LoVo (cell line): Measurements from ENCODE around the gene TBC1D2B.

Source experiments
- DNase-seq: peaks from one replicate; pipeline ENCODE4 v3.0.0-alpha.2; 2016; ENCODE audit warnings: low spot score

Gene TBC1D2B

DNA sequence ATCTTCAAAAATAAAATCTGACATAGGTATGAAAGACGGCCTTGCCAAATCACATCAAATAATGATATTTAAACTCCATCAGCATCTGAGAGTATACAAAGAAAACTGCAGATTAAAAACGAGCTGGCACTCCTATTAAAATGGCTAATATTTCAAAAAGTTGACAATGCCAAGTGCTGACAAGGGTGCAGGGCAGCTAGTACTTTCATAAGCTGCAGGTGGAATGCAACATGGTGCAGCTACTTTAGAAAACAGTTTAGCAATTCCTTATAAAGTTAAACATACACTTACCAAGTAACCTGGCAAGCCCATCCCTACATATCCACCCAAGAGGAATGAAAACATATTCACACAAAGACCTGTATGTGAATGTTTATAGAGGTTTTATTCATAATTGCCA lies 23.0 kb downstream of the TBC1D2B start:
- no peak for DNase-seq

DNA sequence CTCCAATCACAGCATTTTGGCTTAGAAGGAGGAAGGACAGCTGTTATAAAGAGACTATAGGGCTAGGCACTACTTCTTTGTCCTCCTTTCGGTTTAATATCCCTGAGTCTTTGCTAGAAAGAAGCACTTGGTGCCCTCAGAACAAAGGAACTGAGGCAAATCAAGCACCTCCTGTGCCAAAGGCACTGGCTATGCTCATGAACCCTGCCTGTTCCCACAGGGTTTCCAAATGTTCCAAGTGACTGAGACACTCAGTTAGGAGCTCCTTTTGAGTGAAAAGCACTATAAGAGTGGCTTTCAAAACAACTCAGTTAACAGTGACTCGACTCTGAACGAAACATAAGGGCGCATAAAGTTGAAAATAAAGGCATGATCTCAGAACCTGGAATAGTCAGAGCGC lies 25.0 kb downstream of the TBC1D2B start:
- DNase-seq = no peak

DNA sequence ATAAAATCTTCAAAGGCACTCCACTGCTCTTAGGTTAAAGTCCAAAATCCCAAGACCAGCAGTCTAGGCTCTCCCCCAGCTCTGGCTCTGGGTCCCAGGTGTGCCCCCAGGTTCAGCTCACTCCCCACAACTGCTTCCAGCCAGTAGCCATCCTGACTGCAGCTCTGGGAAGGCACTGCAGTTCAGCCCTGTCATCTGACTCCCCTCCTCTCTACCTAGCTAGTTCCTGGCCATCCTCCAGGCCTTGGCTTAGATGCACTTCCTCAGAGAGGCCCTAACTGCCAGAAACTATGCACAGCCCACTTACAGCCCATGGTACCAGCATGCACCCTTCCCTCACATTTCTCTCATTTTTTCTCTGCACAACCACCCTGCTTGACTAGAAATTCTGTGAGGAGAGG lies 25.5 kb downstream of the TBC1D2B start:
- peak; percentile 45 for DNase-seq

DNA sequence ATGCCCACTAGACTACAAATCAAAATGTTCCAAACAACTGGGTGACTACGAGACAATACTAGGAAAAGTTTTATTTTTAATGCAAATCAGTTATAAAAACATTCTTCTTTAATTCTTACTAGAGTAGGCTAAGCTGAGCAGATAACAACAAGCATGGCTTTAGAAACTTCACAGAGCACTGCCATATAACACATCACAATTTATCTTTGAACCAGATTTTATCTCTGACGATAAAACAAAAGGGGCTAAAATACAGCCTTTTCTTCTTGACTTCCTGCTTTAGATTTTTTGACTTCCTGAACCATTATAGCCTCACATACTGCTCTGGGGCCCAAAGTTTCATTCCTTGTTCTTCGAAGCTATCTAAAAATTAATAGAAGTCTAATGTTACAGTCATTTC lies 25.9 kb downstream of the TBC1D2B start:
- DNase-seq = no peak

DNA sequence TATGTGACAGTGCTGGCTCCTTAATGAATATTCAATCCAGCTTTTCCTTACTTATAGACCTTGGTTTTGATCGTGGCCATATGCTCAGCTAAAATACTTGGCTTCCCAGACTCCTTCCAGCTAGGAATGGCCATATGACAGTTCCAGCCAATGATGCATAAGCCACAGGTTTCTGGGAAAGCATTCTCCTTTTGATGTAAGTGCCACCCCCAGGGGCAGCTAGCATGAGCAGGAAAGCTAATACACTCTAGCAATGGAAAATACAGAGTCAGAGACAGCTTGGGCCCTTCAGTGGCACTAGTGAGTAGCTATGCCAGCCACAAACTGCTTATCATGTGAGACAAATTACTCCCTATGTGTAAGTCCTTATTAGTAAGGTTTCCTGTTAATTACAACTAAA lies 26.7 kb downstream of the TBC1D2B start:
- no peak for DNase-seq

DNA sequence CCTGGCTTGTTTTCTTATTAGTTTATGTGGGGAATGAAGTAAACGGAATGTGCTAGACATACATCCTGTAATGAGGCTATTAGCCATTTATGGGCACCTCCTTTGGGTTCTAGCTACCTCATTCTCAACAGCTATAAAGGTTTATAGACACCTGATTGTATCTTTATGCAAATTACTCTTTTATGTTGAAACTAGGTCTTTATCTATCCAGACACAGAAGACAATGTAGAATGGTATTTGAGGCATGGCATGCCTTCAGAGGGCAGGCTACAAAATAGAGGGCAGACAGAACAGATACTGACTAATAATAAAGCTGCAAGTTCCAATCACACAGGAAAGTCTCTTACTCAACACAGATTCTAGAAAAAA lies 27.1 kb downstream of the TBC1D2B start:
- no peak for DNase-seq

DNA sequence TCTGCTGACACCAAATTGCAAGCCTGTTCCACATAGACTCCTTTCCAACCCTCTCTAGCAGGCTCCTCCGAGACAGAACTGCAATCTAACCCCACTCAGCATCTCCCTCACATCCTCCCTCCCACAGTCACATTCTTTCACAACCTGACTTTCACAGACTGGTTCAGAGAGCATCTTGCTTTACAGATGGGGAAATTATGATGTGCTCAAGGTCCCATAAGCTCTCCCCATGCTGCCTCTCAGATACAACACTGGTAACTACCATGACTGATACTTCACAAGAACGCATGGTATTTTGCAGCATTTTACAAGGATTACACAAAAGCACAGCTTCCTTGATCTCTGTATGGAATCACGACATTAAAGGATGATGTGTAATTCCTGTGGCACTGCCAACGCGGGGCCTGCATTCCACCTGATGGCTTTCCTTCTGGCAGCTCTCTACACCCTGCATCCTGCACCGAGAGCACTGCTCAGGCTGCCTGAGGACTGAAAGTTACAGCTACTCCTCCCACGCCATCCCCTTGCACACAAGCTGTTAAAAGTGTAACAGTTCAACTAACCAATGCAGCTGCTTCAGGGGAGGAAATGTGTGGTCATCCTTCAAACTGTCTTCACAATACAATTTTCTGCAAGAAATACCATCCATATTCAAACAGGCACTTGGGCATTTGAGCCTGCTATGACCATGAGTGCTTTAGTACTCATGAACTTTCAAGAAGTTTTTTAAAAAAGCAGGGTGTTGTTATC lies 27.6 kb downstream of the TBC1D2B start:
- no peak for DNase-seq

DNA sequence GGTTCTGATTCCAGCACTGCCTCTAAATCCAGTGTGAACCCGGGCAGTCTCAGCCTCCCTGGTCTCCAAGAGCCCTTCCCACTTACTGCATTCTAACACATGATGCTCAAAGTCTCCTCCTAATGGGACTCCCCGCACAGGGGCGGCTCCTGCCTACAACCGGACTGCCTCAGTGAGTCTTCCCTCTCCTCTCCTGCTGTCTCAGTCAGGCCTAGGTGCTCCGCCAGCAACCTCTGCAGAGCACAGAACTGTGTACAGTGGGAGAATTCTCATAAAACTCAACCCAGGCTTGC lies 28.9 kb downstream of the TBC1D2B start:
- no peak for DNase-seq

DNA sequence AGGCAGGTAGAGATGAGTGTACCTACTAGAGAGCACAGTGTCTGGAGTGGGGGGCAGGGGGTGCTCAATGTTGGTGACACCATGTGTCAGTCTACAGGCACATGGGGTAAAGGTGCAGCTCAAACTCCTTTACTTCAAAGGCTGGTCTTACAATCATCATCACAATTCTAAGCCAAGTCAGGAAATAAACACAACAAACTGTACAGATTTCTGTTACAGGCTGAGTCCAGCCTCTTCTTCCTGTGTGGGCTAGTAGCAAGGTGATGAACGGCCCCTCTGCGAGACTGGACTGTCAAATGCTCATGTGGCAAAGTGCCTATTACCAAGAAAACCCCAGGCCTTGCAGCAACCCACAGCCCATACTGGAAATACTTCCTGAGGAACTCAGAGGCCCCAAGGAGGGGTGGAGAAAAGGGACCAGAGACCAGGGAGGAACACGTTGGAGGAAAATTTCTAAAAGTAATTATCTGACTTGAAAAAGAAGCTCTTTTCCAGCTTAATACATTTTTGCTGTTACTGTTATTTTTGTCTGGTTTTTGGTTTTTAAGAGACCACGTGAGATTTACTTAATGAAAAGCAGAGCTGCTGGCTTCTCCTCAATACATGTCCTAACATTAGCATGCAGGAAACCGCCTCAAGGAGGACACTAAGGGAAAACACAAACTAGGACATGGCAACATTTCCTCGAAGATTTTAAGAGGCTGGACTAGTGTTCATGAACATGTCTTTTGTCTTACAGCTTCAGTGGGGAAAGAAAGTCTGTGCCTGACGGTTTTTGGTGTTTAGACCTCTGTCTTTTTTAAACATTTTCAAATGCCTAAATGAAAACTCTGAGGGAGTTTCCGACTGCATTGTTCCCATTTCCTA lies 29.5 kb downstream of the TBC1D2B start:
- DNase-seq = no peak

DNA sequence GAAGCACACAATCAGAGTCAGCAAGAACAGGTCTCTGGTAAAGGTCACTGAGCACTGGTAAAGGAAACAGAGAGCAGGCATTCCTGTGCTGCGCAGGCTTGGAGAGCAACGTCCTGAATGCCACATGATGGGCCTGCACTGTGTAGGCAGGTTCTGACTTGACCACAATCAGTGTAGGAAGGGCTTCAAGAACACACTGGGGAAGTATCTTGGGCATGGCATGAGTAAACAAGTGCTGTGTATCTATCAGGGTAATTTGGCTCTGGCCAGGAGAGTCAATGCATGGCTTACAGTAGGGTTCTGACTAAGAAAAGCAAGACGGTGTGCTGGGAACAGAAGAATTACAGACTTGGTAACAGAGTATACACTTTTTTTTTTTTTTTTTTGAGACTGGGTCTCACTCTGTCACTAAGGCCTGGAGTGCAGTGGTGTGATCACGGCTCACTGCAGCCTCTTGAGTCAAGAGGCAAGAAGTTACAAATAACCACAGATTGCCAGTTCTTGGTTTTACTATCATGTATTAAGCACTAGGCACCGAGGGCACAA lies 30.6 kb downstream of the TBC1D2B start:
- no peak for DNase-seq

DNA sequence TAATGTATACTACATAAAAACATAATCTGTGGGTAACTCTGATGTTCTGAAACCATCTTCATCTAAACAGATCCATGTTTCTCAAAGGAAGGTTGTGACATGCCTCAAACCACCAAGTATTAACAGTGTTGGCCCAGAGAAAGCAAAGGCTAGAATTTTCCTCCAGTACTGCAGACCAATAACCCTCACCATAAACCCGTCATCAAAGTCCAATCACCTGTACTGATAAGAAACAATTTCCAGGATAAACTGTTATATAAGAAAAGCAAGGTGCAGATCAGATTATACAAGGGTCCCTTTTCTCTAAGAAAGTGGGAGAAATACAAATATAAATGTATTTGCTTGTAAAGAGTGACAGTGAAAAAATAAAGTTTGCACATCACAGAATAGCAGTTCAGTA lies 32.3 kb downstream of the TBC1D2B start:
- DNase-seq = no peak

DNA sequence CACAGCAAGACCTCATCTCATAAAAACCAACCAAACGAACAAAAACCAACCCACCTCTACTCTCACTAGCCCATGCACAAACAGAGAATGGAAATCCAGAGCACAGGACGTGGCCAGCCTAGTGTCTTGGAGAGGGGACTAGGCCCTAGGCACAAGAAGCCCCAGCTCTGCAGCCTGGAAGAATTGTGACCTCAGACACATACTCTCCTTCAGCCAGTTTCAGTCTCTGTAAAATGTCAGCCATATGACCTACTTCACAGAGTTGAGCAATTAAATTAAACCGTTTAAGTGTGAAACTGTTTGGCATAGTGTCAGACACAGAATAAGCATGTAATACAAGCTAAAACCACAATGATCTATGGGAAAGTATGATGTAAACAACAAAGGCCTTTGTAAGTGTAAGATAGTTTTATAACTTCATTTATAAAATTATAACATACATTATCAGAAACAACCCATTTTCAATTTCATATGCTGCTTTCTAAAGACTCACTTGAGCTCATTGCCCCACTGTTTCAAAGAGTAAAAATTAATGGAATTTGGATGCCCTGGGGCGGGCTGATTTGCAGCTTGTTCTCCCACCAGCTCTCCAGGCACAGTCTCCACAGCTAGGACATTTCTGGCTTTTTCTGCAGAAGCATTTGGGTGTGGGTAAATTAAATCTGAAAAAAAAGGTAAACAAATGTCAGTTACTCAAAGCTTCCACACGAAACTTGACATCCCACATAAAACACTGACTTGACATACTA lies 32.9 kb downstream of the TBC1D2B start:
- DNase-seq = no peak

DNA sequence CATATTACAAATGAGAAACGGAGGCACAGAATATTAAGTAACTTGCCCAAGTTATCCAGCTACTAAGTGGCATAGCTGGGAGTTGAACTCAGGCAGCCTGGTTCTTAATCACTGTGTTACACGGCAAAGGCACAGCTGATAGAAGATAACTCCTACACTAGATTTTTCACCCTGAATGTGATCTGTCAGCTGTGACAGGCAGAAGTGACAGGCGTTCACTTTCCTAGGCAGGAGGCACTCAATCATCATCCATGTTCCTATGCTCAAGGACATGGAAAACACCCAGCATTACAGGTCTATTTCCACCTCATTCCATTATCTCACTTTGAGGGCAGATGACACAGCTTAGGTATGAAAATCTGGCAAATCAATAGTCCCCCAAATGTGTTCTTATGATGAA lies 35.6 kb downstream of the TBC1D2B start:
- DNase-seq = no peak

DNA sequence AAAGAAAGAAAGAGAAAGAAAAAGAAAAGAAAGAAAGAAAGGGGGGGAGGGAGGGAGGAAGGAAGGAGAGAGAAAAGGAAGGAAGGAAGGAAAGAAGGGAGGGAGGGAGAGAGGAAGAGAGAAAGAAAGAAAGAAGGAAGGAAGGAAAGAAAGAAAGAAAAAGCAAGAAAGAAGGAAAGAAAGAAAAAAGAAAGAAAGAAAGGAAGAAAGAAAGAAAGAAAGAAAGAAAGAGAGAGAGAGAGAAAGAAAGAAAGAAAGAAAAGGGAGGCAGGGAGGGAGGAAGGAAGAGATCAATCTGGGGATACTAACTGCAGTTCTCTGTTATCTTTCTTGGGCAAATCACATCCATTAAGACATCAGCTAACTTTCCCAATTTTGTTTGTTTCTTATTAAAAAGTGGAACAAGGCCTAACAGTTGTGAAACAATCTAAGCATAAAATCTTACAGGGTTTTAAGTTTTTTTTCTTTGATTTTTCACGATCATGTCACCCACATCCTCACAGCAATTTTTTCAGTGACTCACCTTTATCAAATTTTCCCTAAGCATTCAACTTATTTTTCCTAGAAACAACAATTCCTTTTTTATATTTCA lies 36.8 kb downstream of the TBC1D2B start:
- DNase-seq = no peak

DNA sequence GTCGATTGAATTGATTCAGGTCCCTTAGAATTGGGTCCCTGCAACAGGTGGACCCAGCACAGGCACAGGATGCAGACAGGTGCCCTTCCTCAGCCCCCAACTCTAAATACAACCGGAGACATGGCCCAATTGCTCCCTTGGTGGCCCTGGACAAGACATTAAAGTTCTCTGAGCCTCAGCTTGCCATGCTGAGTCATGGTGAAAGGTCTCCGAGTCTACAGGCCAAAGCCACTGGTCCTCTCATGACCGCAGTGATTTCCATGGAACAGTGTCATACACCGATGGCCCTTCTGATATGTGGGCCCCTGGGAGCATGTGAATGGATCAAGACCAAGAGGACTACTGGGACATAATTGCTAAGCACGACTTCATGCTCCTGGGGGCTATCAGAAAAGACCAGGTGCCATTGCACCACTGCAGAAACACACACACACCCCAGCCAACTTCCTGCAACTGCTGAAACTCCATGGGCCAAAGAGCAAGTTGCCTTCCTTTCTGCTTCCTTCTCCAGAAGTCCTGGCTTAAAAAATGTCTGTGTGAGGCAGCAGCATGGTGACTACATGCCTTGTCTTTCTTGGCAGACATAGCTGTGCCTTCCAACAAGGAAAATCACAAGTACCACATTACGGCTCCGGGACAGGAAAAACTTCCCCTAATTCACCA lies 38.8 kb downstream of the TBC1D2B start:
- DNase-seq = no peak

DNA sequence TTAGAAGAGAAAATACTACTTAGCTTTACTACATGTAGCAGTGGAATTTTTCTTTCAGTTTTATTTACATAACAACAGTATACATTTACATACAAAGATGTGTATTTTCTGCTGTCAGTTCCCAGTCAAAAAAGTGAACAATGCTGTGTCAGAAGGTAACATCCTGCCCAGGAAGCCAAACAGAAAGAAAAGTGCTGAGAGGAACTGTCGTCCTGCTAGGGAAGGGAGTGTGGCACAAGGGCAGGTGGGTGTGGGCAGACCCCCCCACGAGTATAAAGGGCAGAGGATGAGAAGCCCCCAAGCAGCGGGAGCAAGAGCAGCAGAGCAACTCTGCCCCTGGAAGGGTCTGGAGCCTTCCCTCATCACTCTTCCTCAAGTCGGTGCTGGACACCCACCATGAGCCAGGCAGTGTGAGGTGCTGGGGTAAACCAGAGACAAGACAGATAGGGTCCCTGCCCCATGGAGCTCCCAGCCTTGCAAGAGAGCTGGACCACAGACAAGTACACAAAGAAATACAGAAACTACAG lies 39.7 kb downstream of the TBC1D2B start:
- no peak for DNase-seq

DNA sequence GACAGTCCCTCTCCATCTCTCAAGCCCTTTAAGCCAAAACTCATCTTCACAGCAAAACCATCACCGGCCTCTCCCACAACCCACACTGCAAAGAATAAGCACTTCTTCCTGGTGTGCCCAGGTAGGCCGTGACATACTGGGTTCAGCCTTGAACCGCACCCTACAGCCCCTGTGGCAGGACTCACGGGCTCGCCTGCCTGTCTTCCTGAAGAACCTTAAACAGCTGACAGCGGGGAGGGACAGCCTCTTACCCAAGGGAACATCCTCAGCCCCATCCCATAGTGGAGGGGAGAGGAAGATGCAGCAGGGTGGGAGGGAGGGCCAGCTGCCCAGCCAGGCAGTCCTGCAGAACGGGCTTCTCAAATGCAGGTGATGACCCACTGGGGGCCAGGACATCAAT lies 40.2 kb downstream of the TBC1D2B start:
- DNase-seq = no peak

DNA sequence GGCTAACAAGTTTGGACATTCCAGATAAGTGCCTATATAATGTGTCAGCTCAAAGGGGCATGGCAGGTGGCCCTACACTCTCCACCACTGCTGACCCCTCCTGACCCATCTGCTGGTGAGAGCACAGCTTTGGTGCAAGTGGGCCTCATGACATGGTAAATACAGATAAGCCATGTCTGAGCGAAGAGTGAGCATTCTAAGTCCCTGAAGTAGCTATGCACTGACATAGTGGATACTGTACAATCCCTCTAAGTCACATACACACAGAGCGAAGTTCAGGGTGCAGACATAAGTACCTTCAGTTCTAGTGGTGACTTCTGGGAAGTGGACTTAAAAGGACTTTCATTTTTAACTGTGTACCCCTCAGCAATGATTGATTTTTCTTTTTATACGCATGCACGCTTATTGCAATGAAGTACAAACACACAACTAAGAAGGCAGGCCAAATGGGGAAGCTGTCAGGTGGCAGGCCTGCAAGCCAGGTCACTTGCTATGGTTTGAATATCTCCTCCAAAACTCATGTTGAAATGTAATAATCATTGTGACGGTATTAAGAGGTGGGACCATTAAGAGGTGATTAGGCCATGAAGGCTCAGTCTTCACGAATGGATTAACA lies 41.5 kb downstream of the TBC1D2B start:
- no peak for DNase-seq

DNA sequence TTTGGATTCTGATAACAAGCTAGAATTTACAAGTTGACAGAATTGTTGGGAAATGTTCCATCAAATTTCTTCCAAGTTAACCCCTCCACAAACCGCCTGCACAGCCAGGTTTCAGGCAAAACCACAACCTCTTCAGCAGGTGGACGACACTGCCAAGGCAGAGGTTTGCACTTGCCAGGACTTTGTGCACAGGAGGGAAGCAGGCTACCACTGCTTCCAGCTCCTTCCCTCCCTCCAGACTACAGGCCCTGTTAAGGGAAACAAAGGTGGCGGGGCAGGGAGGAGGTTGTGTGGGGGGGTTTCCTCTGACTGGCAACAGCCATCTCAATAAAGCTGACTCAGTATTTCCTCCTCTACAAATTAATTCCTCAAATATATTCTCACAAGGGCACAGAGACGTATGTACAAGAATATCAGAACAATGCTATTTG lies 42.2 kb downstream of the TBC1D2B start:
- no peak for DNase-seq

DNA sequence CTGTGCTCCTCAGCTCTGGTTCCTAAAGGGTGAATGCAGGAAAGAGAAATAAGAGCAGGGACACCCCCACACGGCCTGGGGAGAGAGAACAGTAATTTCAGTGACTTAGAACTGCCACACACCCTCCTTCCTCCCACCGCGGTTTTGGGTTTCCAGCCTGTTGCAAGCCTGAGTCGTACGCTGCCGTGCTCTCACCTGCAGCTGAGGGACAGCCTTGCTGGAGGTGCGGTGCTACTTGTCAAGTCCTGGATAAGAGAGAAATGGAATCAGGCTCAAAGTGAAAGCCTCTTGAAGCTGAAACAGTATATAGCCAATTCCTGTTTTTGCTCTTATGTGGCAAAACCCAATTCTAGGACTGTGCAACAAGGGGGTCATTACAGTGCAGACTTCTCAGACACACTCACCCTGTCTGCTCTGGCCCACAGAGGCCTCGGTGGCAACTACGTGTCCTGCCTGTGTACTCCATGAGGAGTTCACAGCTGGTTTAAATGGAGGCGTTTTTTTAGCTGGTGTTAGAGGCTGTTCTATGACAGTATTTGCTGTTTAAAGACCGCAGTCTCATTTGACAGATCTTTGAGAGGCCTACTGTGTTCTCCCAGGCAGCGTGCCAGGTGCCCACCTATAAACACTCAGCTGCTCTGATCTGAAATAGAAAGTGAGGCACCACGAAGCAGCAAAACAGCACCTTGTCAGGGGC lies 42.9 kb downstream of the TBC1D2B start:
- no peak for DNase-seq

DNA sequence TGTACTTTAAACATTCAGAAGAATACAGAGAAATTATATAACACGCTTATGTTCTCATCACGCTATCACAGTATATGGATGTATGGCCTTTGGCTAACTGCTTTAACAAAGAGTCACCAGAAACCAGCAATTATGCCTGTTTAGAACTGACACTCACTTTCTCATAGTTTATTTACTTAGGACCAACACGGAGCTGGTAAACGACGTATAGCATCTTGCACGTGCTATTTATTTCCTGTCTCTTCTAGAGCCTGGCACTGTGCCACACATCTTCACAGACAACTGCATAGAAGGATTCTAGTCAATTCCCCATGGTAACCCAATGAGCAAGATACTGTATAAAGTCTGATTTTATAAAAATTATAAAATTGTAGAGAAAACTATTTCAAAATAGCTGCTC lies 43.6 kb downstream of the TBC1D2B start:
- DNase-seq = no peak
